ENCODE results near the gene NTHL1. TPM values are rescaled to one million over a fixed set of nuclear protein-coding genes. Genes with fewer than 3 reads are reported as not detected.

Gene NTHL1
- total and polyA plus RNA-seq, 2 donors (not counting 3 experiments of a cell fraction or from before 2014, with no cell fraction given): 39.8 to 65.8 TPM

DNA sequence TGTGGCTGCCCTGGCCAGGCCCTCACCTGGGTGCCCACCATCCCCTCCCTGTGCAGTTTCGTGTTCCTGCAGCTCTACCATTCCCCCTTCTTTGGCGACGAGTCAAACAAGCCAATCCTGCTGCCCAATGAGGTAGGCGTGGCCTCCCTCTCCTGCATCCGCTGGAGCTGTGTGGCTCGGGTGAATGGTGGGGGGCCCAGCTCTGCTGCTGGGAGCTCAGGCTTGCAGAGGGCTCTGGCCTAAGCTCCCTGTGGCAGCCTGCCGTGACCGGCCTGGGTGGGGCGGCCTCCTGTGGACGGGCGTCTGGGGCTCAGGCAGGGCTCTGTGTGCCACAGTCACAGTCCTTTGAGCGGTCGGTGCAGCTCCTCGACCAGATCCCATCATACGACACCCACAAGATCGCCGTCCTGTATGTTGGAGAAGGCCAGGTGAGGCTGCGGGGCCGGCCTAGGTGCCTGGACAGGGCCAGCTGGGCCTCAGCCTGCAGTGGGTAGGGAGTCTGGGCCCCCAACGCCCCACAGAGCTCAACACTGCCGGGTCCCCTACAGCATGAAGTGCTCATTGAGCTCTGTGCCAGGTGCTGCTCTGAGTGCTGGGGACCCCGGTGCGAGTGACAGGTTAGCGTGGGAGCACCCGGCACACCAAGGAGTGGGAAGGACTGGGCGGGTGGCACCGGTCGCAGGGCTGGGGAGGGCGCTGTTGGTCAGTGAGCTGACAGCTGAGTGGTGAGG, 37.4 kb upstream of the NTHL1 start:
- TF ChIP-seq, protein P1, sequence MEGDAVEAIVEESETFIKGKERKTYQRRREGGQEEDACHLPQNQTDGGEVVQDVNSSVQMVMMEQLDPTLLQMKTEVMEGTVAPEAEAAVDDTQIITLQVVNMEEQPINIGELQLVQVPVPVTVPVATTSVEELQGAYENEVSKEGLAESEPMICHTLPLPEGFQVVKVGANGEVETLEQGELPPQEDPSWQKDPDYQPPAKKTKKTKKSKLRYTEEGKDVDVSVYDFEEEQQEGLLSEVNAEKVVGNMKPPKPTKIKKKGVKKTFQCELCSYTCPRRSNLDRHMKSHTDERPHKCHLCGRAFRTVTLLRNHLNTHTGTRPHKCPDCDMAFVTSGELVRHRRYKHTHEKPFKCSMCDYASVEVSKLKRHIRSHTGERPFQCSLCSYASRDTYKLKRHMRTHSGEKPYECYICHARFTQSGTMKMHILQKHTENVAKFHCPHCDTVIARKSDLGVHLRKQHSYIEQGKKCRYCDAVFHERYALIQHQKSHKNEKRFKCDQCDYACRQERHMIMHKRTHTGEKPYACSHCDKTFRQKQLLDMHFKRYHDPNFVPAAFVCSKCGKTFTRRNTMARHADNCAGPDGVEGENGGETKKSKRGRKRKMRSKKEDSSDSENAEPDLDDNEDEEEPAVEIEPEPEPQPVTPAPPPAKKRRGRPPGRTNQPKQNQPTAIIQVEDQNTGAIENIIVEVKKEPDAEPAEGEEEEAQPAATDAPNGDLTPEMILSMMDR (IDR thresholded peaks at IDR 0.05; ENCODE audit: extremely low read depth in 1 of 2, insufficient read depth in 1 of 2, low read depth in 1 of 2, low read length in 2 of 2): no peak
- TF ChIP-seq GATA2 (IDR thresholded peaks at IDR 0.05; ENCODE audit: insufficient read depth, insufficient read length, low read depth, low read length): no peak
- TF ChIP-seq EZH2 (IDR thresholded peaks at IDR 0.05; ENCODE audit: borderline replicate concordance, low read depth, low read length, severe bottlenecking): no peak
- no peak for TF ChIP-seq POLR2AphosphoS5 (IDR thresholded peaks at IDR 0.05; ENCODE audit: insufficient read depth, low read depth, low read length)
- TF ChIP-seq POLR2A (IDR thresholded peaks at IDR 0.05; ENCODE audit: low read depth, low read length): no peak
- TF ChIP-seq, protein P2, sequence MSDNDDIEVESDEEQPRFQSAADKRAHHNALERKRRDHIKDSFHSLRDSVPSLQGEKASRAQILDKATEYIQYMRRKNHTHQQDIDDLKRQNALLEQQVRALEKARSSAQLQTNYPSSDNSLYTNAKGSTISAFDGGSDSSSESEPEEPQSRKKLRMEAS (IDR thresholded peaks at IDR 0.05; ENCODE audit: insufficient read depth, insufficient read length): no peak
- TF ChIP-seq JUN (IDR thresholded peaks at IDR 0.05; ENCODE audit: borderline replicate concordance, insufficient read depth, insufficient read length, low read depth): no peak
- TF ChIP-seq MYC (IDR thresholded peaks at IDR 0.05; ENCODE audit: low read depth, low read length): no peak
- TF ChIP-seq FOS (IDR thresholded peaks at IDR 0.05; ENCODE audit: borderline replicate concordance, insufficient read depth, low read length): no peak
- POLR2A ChIA-PET: no interaction called here

More for the DNA sequence above, 37.4 kb upstream of the NTHL1 start:
- Histone ChIP-seq H3K36me3 (ENCODE audit: control insufficient read depth in 2 of 2, extremely low read depth in 1 of 2, insufficient read depth in 2 of 2, low read length in 2 of 2) (peaks cover 0 to 59% of the 10 kb centered on the region in 2 experiments), H3K9me1 (replicated peaks; ENCODE audit: control insufficient read depth, extremely low read depth, insufficient read depth, low read length) (no peaks in the 10 kb centered on the region), H2AFZ (ENCODE audit: low read depth, low read length) (no peak overlapping the region), H3K4me1 (ENCODE audit: control insufficient read depth, extremely low read depth, insufficient read depth, low read length) (no peaks in the 10 kb centered on the region), H3K4me3 (replicated peaks in 1 of 3; ENCODE audit: insufficient read depth in 1 of 3, low read depth in 1 of 3, low read length in 3 of 3) (no peak overlapping the region), H3K27ac (ENCODE audit: insufficient read depth, low read depth, low read length) (no peak overlapping the region), H4K20me1 (replicated peaks; ENCODE audit: control insufficient read depth, extremely low read depth, insufficient read depth, low read length) (no peaks in the 10 kb centered on the region), H3K79me2 (ENCODE audit: control insufficient read depth, insufficient read depth, low read length) (no peaks in the 10 kb centered on the region), H3K9ac (replicated peaks; ENCODE audit: extremely low read depth, insufficient read depth, low read length) (no peak overlapping the region), H3K4me2 (ENCODE audit: insufficient read depth, low read length) (no peak overlapping the region), H3K9me3 (replicated peaks; ENCODE audit: control insufficient read depth, insufficient read depth, low read length) (no peaks in the 10 kb centered on the region), H3K27me3 (ENCODE audit: control insufficient read depth in 2 of 2, insufficient read depth in 2 of 2, low read length in 2 of 2) (no peaks in the 10 kb centered on the region)
- dilution Hi-C loops (cut with MboI; ENCODE audit: extremely low pct_ligation_motif_present, low sequenced_read_pairs): no loop called here
- DNase-seq (ENCODE audit: low read depth, low spot score) (no peak), FAIRE-seq (no peak)
- intact Hi-C loops (cut with micrococcal nuclease): no loop called here
- BruUV-seq (replicated peaks): no TSS peak
- CTCF ChIA-PET: interaction anchor here (0.8 to 2.5 kb wide), 7 partner anchors 9 to 62 kb away, joined by 3 to 8 read pairs (median 3); partner anchors contain the start of genes NTHL1 and TSC2

Data from endothelial cell of umbilical vein (primary cell).